HG02852 (cell line): Measurements from ENCODE around the gene FGF9.

Experiments used
- ATAC-seq: cut with Tn5 transposase; IDR thresholded peaks from one replicate; pipeline ENCODE4 v1.9.1; 2021; ENCODE audit warnings: mild to moderate bottlenecking, moderate library complexity; ENCODE audit not compliant: unreplicated experiment

The FGF9 gene

GRCh38 chr13:21703846-21704245 lies 33.0 kb downstream of the FGF9 start:
- ATAC-seq, result no peak

- no peak for ATAC-seq
Observed at GRCh38 chr13:21707586-21707985, 36.7 kb downstream of the FGF9 start.

- ATAC-seq, result no peak
Observed at GRCh38 chr13:21709697-21710096, 38.8 kb downstream of the FGF9 start.

- no peak for ATAC-seq
Observed at GRCh38 chr13:21710163-21710562, 39.3 kb downstream of the FGF9 start.

GRCh38 chr13:21717817-21718216 lies 46.9 kb downstream of the FGF9 start:
- ATAC-seq, result no peak

- ATAC-seq, result no peak
Observed at GRCh38 chr13:21719463-21719862, 48.6 kb downstream of the FGF9 start.

GRCh38 chr13:21723807-21724505 lies 53.1 kb downstream of the FGF9 start:
- no peak for ATAC-seq

- no peak for ATAC-seq
Observed at GRCh38 chr13:21730186-21730880, 59.5 kb downstream of the FGF9 start.

- no peak for ATAC-seq
Observed at GRCh38 chr13:21733475-21734263, 62.8 kb downstream of the FGF9 start.

GRCh38 chr13:21734961-21735360 lies 64.1 kb downstream of the FGF9 start:
- ATAC-seq, result no peak

- ATAC-seq, result no peak
Observed at GRCh38 chr13:21735701-21736401, 65.0 kb downstream of the FGF9 start.

GRCh38 chr13:21736926-21737325 lies 66.1 kb downstream of the FGF9 start:
- ATAC-seq, result no peak

GRCh38 chr13:21738630-21739029 lies 67.8 kb downstream of the FGF9 start:
- no peak for ATAC-seq

- ATAC-seq, result no peak
Observed at GRCh38 chr13:21739771-21740170, 68.9 kb downstream of the FGF9 start.

- ATAC-seq, result no peak
Observed at GRCh38 chr13:21741396-21741979, 70.6 kb downstream of the FGF9 start.

GRCh38 chr13:21742096-21742495 lies 71.2 kb downstream of the FGF9 start:
- ATAC-seq, result no peak

- no peak for ATAC-seq
Observed at GRCh38 chr13:21744149-21744548, 73.3 kb downstream of the FGF9 start.

GRCh38 chr13:21745307-21745706 lies 74.4 kb downstream of the FGF9 start:
- no peak for ATAC-seq

- no peak for ATAC-seq
Observed at GRCh38 chr13:21747456-21747855, 76.6 kb downstream of the FGF9 start.

- ATAC-seq, result no peak
Observed at GRCh38 chr13:21748166-21748565, 77.3 kb downstream of the FGF9 start.

- ATAC-seq, result no peak
Observed at GRCh38 chr13:21749410-21749809, 78.5 kb downstream of the FGF9 start.
